Skeletal muscle cell (primary cell): ENCODE measurements around the gene PLOD3.
"Not testable (repeated sequence)": the region's sequence is repeated elsewhere in the genome, so short reads cannot be mapped to it uniquely, and the experiment has no call there.

Source experiments
- DNase-seq: peaks from one replicate; pipeline ENCODE4 v3.0.0-alpha.2; 2010; ENCODE audit warnings: low read depth
- H3K4me3 ChIP-seq: 2 replicates; pipeline ENCODE4 v1.5.1; 2011; ENCODE audit warnings: low read depth, mild to moderate bottlenecking, control low read depth, low read length, moderate library complexity

Gene PLOD3

GRCh38 chr7:101217388-101218235, at the start of gene PLOD3, which contains the start of gene ZNHIT1:
Gene PLOD3, minus strand, starts transcription at chr7:101217581. Its CDS starts 307 bp downstream, at chr7:101217274.
Gene ZNHIT1, plus strand, starts transcription at chr7:101218165. Its CDS starts 31 bp downstream, at chr7:101218196.
- peak; percentile 91 for DNase-seq
- H3K4me3 ChIP-seq = peak within 1 kb of the TSS; percentile 96

GRCh38 chr7:101265622-101266516, 48.5 kb upstream of the PLOD3 start:
- no peak for DNase-seq
- no peak overlapping the region for H3K4me3 ChIP-seq

- DNase-seq, H3K4me3 ChIP-seq: not testable (repeated sequence)
Observed at GRCh38 chr7:101264102-101264706, 46.8 kb upstream of the PLOD3 start.

GRCh38 chr7:101258243-101258731, 40.9 kb upstream of the PLOD3 start:
- peak; percentile 15 for DNase-seq

GRCh38 chr7:101255796-101256195, 38.4 kb upstream of the PLOD3 start:
- DNase-seq = no peak
- H3K4me3 ChIP-seq = no peak overlapping the region

More at GRCh38 chr7:101258243-101258731, 40.9 kb upstream of the PLOD3 start:
- no peak overlapping the region for H3K4me3 ChIP-seq

GRCh38 chr7:101253199-101253598, 35.8 kb upstream of the PLOD3 start:
- not testable (repeated sequence) for H3K4me3 ChIP-seq, DNase-seq

- DNase-seq = peak; percentile 95
- peak overlapping the region; percentile 96 for H3K4me3 ChIP-seq
Observed at GRCh38 chr7:101251871-101252659, 34.7 kb upstream of the PLOD3 start.

- H3K4me3 ChIP-seq = no peak overlapping the region
- DNase-seq = no peak
Observed at GRCh38 chr7:101250324-101250723, 32.9 kb upstream of the PLOD3 start.

GRCh38 chr7:101248276-101248675, 30.9 kb upstream of the PLOD3 start:
- DNase-seq = no peak
- no peak overlapping the region for H3K4me3 ChIP-seq

- DNase-seq = no peak
- peak overlapping the region; percentile 98 for H3K4me3 ChIP-seq
Observed at GRCh38 chr7:101245147-101245668, 27.8 kb upstream of the PLOD3 start.

GRCh38 chr7:101244375-101245146, 27.2 kb upstream of the PLOD3 start, which contains the start of gene FIS1:
Gene FIS1, minus strand, starts transcription at chr7:101245081. Its CDS starts 77 bp downstream, at chr7:101245004.
- DNase-seq = peak; percentile 62
- peak within 1 kb of the TSS; percentile 98 for H3K4me3 ChIP-seq

- H3K4me3 ChIP-seq = peak overlapping the region; percentile 98
- no peak for DNase-seq
Observed at GRCh38 chr7:101243646-101244374, 26.4 kb upstream of the PLOD3 start.

GRCh38 chr7:101241443-101242349, 24.3 kb upstream of the PLOD3 start:
- DNase-seq = no peak
- H3K4me3 ChIP-seq = no peak overlapping the region

GRCh38 chr7:101241015-101241363, 23.6 kb upstream of the PLOD3 start:
- H3K4me3 ChIP-seq = no peak overlapping the region
- DNase-seq = no peak

- DNase-seq = no peak
- no peak overlapping the region for H3K4me3 ChIP-seq
Observed at GRCh38 chr7:101240226-101241014, 23.0 kb upstream of the PLOD3 start.

- H3K4me3 ChIP-seq = no peak overlapping the region
- no peak for DNase-seq
Observed at GRCh38 chr7:101239951-101240220, 22.5 kb upstream of the PLOD3 start.
